DOHH2 (cell line): ENCODE results near the gene C11orf65.

Source experiments
- CTCF ChIP-seq: fragments of 200-600 bp; sonication (generic); IDR thresholded peaks from one replicate; pipeline ENCODE4 v1.5.1; 2014; ENCODE audit warnings: antibody characterized with exemption, mild to moderate bottlenecking, low read depth, low read length; ENCODE audit not compliant: poor library complexity, severe bottlenecking
- EZH2phosphoT487 ChIP-seq: fragments of 200-600 bp; sonication (generic); IDR thresholded peaks from 2 replicates; pipeline ENCODE4 v1.6.1; 2017; ENCODE audit warnings: borderline replicate concordance, mild to moderate bottlenecking, antibody characterized with exemption, low read length, moderate library complexity, mixed read lengths

GRCh38 chr11:108338750-108339149 is 128.6 kb downstream of the C11orf65 start:
- no peak for TF ChIP-seq CTCF
- no peak for TF ChIP-seq EZH2phosphoT487
